Amniotic stem cell (primary cell): ENCODE measurements around the gene STX8.
"Not testable (repeated sequence)": the region's sequence is repeated elsewhere in the genome, so short reads cannot be mapped to it uniquely, and the experiment has no call there.

Experiments used
- DNase-seq: peaks from one replicate; lab custom pipeline; 2025; lab: John Stamatoyannopoulos, UW

Gene STX8

GRCh38 chr17:9389111-9389527, 186.5 kb downstream of the STX8 start:
- peak; percentile 59 for DNase-seq

GRCh38 chr17:9386401-9386800, 189.2 kb downstream of the STX8 start:
- DNase-seq: no peak

GRCh38 chr17:9383826-9384225, 191.8 kb downstream of the STX8 start:
- DNase-seq: no peak

GRCh38 chr17:9382626-9383025, 193.0 kb downstream of the STX8 start:
- no peak for DNase-seq

GRCh38 chr17:9381068-9381467, 194.6 kb downstream of the STX8 start:
- DNase-seq: no peak

- no peak for DNase-seq
Measured at GRCh38 chr17:9380361-9380760, 195.3 kb downstream of the STX8 start.

GRCh38 chr17:9376177-9376576, 199.4 kb downstream of the STX8 start:
- DNase-seq: not testable (repeated sequence)

- DNase-seq: peak; percentile 43
Measured at GRCh38 chr17:9371019-9371418, 204.6 kb downstream of the STX8 start.

- no peak for DNase-seq
Measured at GRCh38 chr17:9370467-9370866, 205.2 kb downstream of the STX8 start.

- DNase-seq: no peak
Measured at GRCh38 chr17:9368631-9369030, 207.0 kb downstream of the STX8 start.

GRCh38 chr17:9367156-9367555, 208.5 kb downstream of the STX8 start:
- DNase-seq: no peak

GRCh38 chr17:9364837-9365430, 210.7 kb downstream of the STX8 start:
- DNase-seq: no peak

- DNase-seq: no peak
Measured at GRCh38 chr17:9363440-9364350, 211.9 kb downstream of the STX8 start.

- peak; percentile 60 for DNase-seq
Measured at GRCh38 chr17:9361188-9361955, 214.2 kb downstream of the STX8 start.

- DNase-seq: peak; percentile 10
Measured at GRCh38 chr17:9360677-9361081, 214.9 kb downstream of the STX8 start.

GRCh38 chr17:9356488-9356911, 219.1 kb downstream of the STX8 start:
- no peak for DNase-seq

GRCh38 chr17:9355846-9356245, 219.8 kb downstream of the STX8 start:
- no peak for DNase-seq

- not testable (repeated sequence) for DNase-seq
Measured at GRCh38 chr17:9355231-9355630, 220.4 kb downstream of the STX8 start.

GRCh38 chr17:9350080-9350479, 225.5 kb downstream of the STX8 start:
- DNase-seq: peak; percentile 70

GRCh38 chr17:9346296-9346926, 229.2 kb downstream of the STX8 start:
- DNase-seq: no peak

- DNase-seq: no peak
Measured at GRCh38 chr17:9343516-9343915, 232.1 kb downstream of the STX8 start.

GRCh38 chr17:9342225-9342624, 233.4 kb downstream of the STX8 start:
- DNase-seq: no peak
